ENCODE measurements around the gene RAMP1. TPM values are rescaled to one million over a fixed set of nuclear protein-coding genes. Genes with fewer than 3 reads are reported as not detected.

Gene RAMP1
- total and polyA plus RNA-seq, 9 of the 15 experiments (the other 6 are each of a cell fraction or from before 2014, with no cell fraction given) = 0.72 to 0.77 TPM; not detected in 7

- TF ChIP-seq HMGXB4 (CRISPR knock-in tag; IDR thresholded peaks at IDR 0.05) (no peak), TAF15 (IDR thresholded peaks at IDR 0.05; ENCODE audit: low read depth, low read length) (no peak), FOXJ2 (tag; IDR thresholded peaks at IDR 0.05) (no peak), TFAM (CRISPR knock-in tag; conservative IDR thresholded peaks at IDR 0.05) (no peak), TSC22D4 (tag; IDR thresholded peaks at IDR 0.05) (no peak), ADNP (tag; IDR thresholded peaks at IDR 0.05) (no peak), BHLHE40 (IDR thresholded peaks at IDR 0.05; ENCODE audit: low read length) (peak; percentile 67; the same call in 1 of the 2 replicates), ZBTB7A (IDR thresholded peaks at IDR 0.05; ENCODE audit: borderline replicate concordance, control insufficient read depth, low read depth, low read length) (no peak), NCOA2 (IDR thresholded peaks at IDR 0.05; ENCODE audit: partially characterized antibody in 2 of 2) (no peak), EZH2 (IDR thresholded peaks at IDR 0.05; ENCODE audit: borderline replicate concordance, low read depth, low read length) (no peak), KLF13 (tag; IDR thresholded peaks at IDR 0.05; ENCODE audit: borderline replicate concordance, low read depth) (no peak), HDAC2 (IDR thresholded peaks at IDR 0.05) (no peak), L3MBTL2 (IDR thresholded peaks at IDR 0.05) (peak; percentile 68), NR2C2 (CRISPR knock-in tag; IDR thresholded peaks at IDR 0.05) (no peak), NR2C2 (tag; IDR thresholded peaks at IDR 0.05) (no peak), MXI1 (IDR thresholded peaks at IDR 0.05; ENCODE audit: low read depth, low read length) (no peak), SIX5 (IDR thresholded peaks at IDR 0.05; ENCODE audit: borderline replicate concordance in 1 of 2, insufficient read depth in 1 of 2, low read depth in 1 of 2, low read length in 2 of 2) (no peak)
- TF ChIP-seq, protein P1, sequence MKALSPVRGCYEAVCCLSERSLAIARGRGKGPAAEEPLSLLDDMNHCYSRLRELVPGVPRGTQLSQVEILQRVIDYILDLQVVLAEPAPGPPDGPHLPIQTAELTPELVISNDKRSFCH (CRISPR knock-in tag; IDR thresholded peaks at IDR 0.05) = no peak
- TF ChIP-seq, protein P1 (tag; IDR thresholded peaks at IDR 0.05) = no peak
- TF ChIP-seq, protein P2, sequence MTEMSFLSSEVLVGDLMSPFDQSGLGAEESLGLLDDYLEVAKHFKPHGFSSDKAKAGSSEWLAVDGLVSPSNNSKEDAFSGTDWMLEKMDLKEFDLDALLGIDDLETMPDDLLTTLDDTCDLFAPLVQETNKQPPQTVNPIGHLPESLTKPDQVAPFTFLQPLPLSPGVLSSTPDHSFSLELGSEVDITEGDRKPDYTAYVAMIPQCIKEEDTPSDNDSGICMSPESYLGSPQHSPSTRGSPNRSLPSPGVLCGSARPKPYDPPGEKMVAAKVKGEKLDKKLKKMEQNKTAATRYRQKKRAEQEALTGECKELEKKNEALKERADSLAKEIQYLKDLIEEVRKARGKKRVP (CRISPR knock-in tag; IDR thresholded peaks at IDR 0.05) = no peak
- TF ChIP-seq, protein P3, sequence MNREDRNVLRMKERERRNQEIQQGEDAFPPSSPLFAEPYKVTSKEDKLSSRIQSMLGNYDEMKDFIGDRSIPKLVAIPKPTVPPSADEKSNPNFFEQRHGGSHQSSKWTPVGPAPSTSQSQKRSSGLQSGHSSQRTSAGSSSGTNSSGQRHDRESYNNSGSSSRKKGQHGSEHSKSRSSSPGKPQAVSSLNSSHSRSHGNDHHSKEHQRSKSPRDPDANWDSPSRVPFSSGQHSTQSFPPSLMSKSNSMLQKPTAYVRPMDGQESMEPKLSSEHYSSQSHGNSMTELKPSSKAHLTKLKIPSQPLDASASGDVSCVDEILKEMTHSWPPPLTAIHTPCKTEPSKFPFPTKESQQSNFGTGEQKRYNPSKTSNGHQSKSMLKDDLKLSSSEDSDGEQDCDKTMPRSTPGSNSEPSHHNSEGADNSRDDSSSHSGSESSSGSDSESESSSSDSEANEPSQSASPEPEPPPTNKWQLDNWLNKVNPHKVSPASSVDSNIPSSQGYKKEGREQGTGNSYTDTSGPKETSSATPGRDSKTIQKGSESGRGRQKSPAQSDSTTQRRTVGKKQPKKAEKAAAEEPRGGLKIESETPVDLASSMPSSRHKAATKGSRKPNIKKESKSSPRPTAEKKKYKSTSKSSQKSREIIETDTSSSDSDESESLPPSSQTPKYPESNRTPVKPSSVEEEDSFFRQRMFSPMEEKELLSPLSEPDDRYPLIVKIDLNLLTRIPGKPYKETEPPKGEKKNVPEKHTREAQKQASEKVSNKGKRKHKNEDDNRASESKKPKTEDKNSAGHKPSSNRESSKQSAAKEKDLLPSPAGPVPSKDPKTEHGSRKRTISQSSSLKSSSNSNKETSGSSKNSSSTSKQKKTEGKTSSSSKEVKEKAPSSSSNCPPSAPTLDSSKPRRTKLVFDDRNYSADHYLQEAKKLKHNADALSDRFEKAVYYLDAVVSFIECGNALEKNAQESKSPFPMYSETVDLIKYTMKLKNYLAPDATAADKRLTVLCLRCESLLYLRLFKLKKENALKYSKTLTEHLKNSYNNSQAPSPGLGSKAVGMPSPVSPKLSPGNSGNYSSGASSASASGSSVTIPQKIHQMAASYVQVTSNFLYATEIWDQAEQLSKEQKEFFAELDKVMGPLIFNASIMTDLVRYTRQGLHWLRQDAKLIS (CRISPR knock-in tag; IDR thresholded peaks at IDR 0.05) = no peak
Measured at GRCh38 chr2:237923481-237924163, 64.2 kb downstream of the RAMP1 start (continued).
